ENCODE data around the gene MDM2. TPM values are rescaled to one million over a fixed set of nuclear protein-coding genes. Genes with fewer than 3 reads are reported as not detected.
"Not testable (repeated sequence)": the region's sequence is repeated elsewhere in the genome, so short reads cannot be mapped to it uniquely, and the experiment has no call there.

MDM2 gene
- total RNA-seq, 1 donor from 2014 or later: 303 TPM

DNA sequence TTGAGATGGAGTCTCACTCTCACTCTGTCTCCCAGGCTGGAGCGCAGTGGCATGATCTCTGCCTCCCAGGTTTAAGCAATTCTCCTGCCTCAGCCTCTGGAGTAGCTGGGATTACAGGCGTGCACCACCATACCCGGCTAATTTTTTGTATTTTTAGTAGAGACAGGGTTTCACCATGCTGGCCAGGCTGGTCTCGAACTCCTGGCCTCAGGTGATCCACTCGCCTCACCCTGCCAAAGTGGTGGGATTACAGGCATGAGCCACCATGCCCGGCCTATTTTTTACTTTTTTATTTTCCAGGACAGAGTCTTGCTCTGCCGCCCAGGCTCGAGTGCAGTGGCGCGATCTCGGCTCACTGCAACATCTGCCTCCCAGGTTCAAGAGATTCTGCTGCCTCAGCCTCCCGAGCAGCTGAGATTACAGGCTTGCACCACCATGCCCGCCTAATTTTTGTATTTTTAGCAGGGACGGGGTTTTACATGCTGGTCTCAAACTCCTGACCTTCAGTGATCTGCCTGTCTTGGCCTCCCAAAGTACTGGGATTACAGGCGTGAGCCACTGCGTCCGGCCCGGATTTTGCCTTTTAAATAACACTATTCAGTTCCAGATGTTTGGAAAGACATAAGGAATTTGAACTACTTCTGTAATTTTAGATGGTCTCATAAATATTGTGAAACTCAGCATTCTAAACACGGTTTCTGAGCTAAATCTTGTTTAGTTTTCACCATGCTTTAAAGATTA is 4.9 kb upstream of the MDM2 start:
- not testable (repeated sequence) for H3K27ac Mint-ChIP-seq; DNase-seq (ENCODE audit: low spot score); H3K27me3 Mint-ChIP-seq (ENCODE audit: insufficient read depth); H3K36me3 Mint-ChIP-seq (ENCODE audit: low read depth); H3K4me3 Mint-ChIP-seq; H3K9me3 Mint-ChIP-seq
- intact Hi-C loops (cut with micrococcal nuclease): loop anchor here (10.0 kb wide), 2 partner anchors 782 to 1168 kb away; partner anchors contain the start of gene CCT2
- H3K4me1 Mint-ChIP-seq (ENCODE audit: low read depth): peaks cover 14% of the 10 kb centered on the region

DNA sequence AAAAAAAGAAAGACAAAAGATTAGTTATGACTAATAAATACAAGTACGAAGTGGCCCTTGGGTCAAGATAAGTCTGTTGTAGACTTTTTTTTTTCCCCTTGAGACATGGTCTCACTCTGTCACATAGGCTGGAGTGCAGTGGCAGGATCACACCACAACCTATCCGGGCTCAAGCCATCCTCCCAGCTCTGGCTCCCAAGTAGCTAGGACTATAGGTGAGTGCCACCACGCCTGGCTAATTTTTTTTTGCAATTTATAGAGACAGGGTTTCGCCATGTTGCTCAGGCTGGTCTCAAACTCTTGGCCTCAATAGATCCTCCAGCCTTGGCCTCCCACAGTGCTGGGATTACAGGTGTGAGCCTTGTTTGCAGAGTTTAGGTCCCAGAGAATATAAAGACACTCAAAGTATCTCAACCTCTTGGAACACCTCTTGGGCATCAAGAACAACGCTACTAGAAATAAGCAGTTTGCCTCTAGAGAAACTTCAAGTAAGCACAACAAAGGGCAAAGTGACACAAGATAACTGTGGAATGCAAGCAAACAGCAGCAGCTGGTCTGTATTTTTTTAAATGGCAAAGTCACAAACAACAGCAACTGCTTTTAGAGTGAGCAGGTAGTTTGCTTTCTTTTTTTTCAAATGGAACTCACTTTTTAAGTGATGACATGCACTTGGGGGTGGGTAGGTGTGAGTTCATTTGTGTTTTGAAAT is 3.9 kb upstream of the MDM2 start:
- H3K9me3 Mint-ChIP-seq: no peaks in the 10 kb centered on the region
- no peak overlapping the region for H3K27ac Mint-ChIP-seq
- H3K4me1 Mint-ChIP-seq (ENCODE audit: low read depth): peaks cover 19% of the 10 kb centered on the region
- H3K4me3 Mint-ChIP-seq: no peak overlapping the region
- DNase-seq (ENCODE audit: low spot score): no peak
- peaks cover 6% of the 10 kb centered on the region for H3K36me3 Mint-ChIP-seq (ENCODE audit: low read depth)
- H3K27me3 Mint-ChIP-seq (ENCODE audit: insufficient read depth): peaks cover 2% of the 10 kb centered on the region
- intact Hi-C loops (cut with micrococcal nuclease): loop anchor here (10.0 kb wide), 2 partner anchors 781 to 1169 kb away; partner anchors contain the start of gene CCT2

DNA sequence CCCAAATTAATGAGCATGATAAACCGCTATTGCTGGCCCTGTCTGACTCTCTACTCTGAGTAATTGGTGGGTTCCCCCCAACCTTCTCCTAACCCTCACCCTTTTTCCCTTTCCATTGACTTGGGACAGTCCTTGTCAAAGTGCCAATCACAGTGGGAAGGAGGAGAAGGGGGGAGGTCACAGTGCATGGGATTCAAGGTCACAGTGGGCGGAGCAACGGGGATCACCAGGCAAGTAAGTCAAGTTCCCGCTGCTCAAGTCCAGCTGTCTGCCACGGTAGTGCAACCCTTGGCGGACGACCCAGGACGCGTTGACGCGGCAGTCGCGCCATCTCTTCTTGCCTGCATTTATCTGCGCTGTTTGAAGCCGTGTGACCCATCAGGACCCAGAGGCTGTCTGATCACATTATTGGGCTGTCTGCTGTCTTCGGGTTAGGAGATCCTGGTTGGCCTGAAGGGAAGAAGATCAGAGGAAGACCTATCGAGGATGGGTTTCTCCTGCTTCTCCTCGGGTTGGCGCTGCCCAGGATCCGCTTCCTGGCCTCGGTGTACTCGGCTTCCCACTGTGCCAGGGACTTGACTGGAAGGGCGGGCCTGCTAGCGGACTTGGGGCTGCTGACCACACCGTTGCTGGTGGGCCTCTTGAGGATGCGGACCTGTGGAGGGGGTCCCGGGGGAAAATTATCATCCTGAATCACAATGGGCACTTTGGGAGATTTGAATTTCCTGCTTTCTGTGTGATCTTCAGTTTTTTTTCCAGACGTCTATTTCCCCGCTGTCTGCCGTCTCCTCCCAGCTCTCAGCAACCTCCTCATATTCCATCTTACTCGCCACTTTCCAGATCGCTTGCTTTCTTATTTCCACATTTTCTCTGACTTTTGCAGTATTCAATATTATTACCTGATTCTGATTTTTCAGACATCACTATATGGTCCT is 3.1 kb upstream of the MDM2 start:
- H3K27ac Mint-ChIP-seq: peak overlapping the region; percentile 10
- H3K9me3 Mint-ChIP-seq: no peaks in the 10 kb centered on the region
- intact Hi-C loops (cut with micrococcal nuclease): loop anchor here (5.0 to 10.0 kb wide), 6 partner anchors 308 to 1170 kb away; partner anchors contain the start of gene CCT2
- peaks cover 2% of the 10 kb centered on the region for H3K27me3 Mint-ChIP-seq (ENCODE audit: insufficient read depth)
- no peak for DNase-seq (ENCODE audit: low spot score)
- no peak overlapping the region for H3K4me3 Mint-ChIP-seq
- peaks cover 21% of the 10 kb centered on the region for H3K4me1 Mint-ChIP-seq (ENCODE audit: low read depth)
- peaks cover 14% of the 10 kb centered on the region for H3K36me3 Mint-ChIP-seq (ENCODE audit: low read depth)

DNA sequence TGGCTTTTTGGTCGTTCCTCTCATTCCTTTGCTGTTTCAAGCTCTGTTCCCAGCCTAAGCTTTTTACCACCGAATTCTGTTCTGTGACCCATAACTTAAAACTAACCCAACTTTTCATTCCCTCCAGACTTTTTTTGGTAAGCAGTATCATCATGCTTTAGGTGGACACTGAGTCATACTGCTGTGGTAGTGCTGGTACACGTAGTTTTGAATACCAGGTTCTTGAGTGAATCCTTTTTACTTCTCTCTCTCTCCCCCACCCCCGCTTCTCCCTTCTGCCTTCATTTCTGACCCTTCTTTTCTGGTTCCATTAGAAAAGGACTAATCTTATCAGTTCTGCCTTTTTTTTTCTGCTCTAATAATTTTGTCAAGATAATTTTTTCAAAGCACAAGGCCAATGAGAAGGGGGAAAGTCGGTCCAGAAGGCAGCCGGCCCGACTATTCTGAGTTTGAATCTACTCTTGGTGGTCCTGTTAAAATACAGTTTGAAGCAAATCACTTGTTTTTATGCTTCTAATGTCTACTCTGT is 2.3 kb upstream of the MDM2 start:
- DNase-seq (ENCODE audit: low spot score): no peak
- Mint-ChIP-seq H3K4me1 (ENCODE audit: low read depth) (peaks cover 23% of the 10 kb centered on the region), H3K27me3 (ENCODE audit: insufficient read depth) (peaks cover 2% of the 10 kb centered on the region), H3K36me3 (ENCODE audit: low read depth) (peaks cover 17% of the 10 kb centered on the region), H3K4me3 (no peak overlapping the region), H3K9me3 (no peaks in the 10 kb centered on the region), H3K27ac (peak overlapping the region; percentile 10)
- intact Hi-C loops (cut with micrococcal nuclease): loop anchor here (2.0 to 10.0 kb wide), 9 partner anchors 13 to 1171 kb away; partner anchors contain the start of genes CCT2 and RAP1B

DNA sequence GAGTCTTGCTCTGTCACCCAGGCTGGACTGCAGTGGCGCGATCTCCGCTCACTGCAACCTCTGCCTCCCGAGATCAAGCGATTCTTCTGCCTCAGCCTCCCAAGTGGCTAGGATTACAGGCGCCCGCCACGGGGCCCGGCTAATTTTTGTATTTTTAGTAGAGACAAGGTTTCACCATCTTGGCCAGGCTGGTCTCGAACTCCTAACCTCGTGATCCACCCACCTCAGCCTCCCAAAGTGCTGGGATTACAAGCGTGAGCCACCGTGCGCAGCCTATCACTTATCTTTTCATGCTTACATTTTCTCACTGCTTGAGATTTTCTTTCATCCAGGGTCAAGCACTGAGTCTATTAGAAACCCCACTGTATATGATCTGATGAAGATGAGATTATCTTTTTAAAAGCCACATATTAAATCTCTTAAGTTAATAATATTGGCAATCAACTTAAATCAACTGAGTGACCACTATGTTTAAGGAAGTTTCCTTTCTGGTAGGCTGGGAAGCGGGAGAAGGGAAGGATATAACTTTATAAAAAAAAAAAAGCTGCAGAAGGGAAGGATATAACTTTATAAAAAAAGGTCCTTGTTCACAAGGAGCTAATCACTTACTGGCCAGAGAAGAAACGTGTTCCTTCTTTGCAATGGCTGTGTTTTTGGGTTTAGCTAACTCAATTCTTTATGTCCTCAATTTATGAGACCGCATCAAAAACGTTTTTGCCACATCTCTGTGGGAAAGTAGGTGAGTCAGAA is 1.3 kb upstream of the MDM2 start:
- Mint-ChIP-seq H3K4me3 (peak overlapping the region; percentile 97), H3K27me3 (ENCODE audit: insufficient read depth) (peaks cover 2% of the 10 kb centered on the region), H3K9me3 (no peaks in the 10 kb centered on the region), H3K36me3 (ENCODE audit: low read depth) (peaks cover 27% of the 10 kb centered on the region), H3K4me1 (ENCODE audit: low read depth) (peaks cover 32% of the 10 kb centered on the region), H3K27ac (peak overlapping the region; percentile 99)
- DNase-seq (ENCODE audit: low spot score): no peak
- intact Hi-C loops (cut with micrococcal nuclease): loop anchor here (1.0 to 10.0 kb wide), 14 partner anchors 14 to 1172 kb away; partner anchors contain the start of genes CCT2, NUP107, RAP1B and SLC35E3

DNA sequence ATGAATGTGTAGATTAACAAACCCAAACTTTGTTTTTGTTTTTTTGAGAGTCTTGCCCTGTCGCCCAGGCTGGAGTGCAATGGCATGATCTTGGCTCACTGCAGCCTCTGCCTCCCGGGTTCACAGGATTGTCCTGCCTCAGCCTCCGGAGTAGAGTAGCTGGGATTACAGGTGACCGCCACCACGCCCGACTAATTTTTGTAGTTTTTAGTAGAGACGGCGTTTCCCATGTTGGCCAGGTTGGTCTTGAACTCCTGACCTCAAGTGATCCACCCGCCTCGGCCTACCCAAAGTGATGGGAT is 752 bp upstream of the MDM2 start:
- H3K4me3 Mint-ChIP-seq: peak overlapping the region; percentile 97
- not testable (repeated sequence) for DNase-seq (ENCODE audit: low spot score); H3K9me3 Mint-ChIP-seq; H3K27me3 Mint-ChIP-seq (ENCODE audit: insufficient read depth)
- H3K4me1 Mint-ChIP-seq (ENCODE audit: low read depth): peaks cover 29% of the 10 kb centered on the region
- peaks cover 30% of the 10 kb centered on the region for H3K36me3 Mint-ChIP-seq (ENCODE audit: low read depth)
- intact Hi-C loops (cut with micrococcal nuclease): loop anchor here (1.0 to 10.0 kb wide), 14 partner anchors 14 to 1172 kb away; partner anchors contain the start of genes CCT2, NUP107, RAP1B and SLC35E3
- peak overlapping the region; percentile 99 for H3K27ac Mint-ChIP-seq

DNA sequence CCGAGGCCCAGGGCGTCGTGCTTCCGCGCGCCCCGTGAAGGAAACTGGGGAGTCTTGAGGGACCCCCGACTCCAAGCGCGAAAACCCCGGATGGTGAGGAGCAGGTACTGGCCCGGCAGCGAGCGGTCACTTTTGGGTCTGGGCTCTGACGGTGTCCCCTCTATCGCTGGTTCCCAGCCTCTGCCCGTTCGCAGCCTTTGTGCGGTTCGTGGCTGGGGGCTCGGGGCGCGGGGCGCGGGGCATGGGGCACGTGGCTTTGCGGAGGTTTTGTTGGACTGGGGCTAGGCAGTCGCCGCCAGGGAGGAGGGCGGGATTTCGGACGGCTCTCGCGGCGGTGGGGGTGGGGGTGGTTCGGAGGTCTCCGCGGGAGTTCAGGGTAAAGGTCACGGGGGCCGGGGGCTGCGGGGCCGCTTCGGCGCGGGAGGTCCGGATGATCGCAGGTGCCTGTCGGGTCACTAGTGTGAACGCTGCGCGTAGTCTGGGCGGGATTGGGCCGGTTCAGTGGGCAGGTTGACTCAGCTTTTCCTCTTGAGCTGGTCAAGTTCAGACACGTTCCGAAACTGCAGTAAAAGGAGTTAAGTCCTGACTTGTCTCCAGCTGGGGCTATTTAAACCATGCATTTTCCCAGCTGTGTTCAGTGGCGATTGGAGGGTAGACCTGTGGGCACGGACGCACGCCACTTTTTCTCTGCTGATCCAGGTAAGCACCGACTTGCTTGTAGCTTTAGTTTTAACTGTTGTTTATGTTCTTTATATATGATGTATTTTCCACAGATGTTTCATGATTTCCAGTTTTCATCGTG is 612 bp downstream of the MDM2 start:
- Mint-ChIP-seq H3K36me3 (ENCODE audit: low read depth) (peaks cover 42% of the 10 kb centered on the region), H3K4me1 (ENCODE audit: low read depth) (peaks cover 42% of the 10 kb centered on the region), H3K9me3 (no peaks in the 10 kb centered on the region)

DNA sequence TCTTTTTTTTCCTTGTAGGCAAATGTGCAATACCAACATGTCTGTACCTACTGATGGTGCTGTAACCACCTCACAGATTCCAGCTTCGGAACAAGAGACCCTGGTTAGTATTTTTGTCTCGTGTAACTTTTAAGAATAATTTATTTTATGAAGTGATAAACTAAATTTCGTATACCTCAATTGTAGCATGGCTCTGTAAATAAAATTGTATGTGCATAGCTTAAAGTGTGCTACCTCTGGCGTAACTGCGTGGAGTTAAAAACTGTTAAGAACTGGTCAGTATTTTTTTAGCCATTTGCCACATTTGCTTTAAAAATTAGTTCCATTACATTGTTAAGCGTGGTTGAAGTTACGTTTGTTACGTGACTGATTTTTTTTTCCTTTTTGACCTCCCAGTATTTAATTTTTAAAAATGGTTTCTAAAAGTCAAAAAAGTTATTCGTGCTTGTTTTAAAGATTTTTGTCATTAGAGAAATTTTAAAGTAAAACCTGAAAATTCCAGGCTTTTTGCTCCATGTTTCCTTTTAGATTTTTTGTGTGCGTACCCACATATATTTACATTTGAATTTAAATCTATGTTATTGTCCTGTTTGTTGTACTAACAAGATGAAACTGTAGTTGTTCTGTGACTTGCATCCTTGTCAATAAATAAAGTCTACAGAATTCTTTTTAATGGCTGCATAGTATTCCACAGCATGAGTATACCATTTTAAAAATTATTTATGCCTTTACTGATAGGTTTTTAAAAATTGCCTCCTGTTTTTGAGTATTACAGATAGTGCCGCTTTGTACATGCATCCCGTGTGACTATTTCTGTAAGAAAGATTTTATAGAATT is 1.4 kb downstream of the MDM2 start:
- peaks cover 48% of the 10 kb centered on the region for H3K4me1 Mint-ChIP-seq (ENCODE audit: low read depth)
- DNase-seq (ENCODE audit: low spot score): no peak
- H3K9me3 Mint-ChIP-seq: no peaks in the 10 kb centered on the region
- H3K27me3 Mint-ChIP-seq (ENCODE audit: insufficient read depth): peaks cover 2% of the 10 kb centered on the region
- intact Hi-C loops (cut with micrococcal nuclease): loop anchor here (1.0 to 10.0 kb wide), 7 partner anchors 21 to 1175 kb away; partner anchors contain the start of gene CCT2
- peak overlapping the region; percentile 99 for H3K27ac Mint-ChIP-seq
- H3K36me3 Mint-ChIP-seq (ENCODE audit: low read depth): peaks cover 46% of the 10 kb centered on the region
- peak overlapping the region; percentile 97 for H3K4me3 Mint-ChIP-seq

More for the DNA sequence above, 612 bp downstream of the MDM2 start:
- intact Hi-C loops (cut with micrococcal nuclease): loop anchor here (1.0 to 10.0 kb wide), 10 partner anchors 22 to 1174 kb away; partner anchors contain the start of genes CCT2, CPSF6 and MDM1
- peak overlapping the region; percentile 97 for H3K4me3 Mint-ChIP-seq
- H3K27ac Mint-ChIP-seq: peak overlapping the region; percentile 99
- DNase-seq (ENCODE audit: low spot score): peak; percentile 68
- H3K27me3 Mint-ChIP-seq (ENCODE audit: insufficient read depth): peaks cover 2% of the 10 kb centered on the region

DNA sequence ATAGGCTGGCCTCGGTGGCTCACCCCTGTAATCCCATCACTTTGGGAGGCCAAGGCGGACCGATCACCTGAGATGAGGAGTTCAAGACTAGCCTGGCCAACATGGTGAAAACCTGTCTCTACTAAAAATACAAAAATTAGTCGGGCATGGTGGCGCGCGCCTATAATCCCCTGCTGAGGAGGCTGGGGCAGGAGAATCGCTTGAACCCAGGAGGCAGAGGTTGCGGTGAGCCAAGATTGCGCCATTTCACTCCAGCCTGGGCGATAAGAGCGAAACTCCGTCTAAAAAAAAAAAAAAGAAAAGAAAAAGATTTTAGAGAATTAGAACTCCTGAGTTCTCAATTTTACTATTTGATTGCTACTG is 2.0 kb downstream of the MDM2 start:
- Mint-ChIP-seq H3K27ac (peak overlapping the region; percentile 99), H3K4me1 (ENCODE audit: low read depth) (peaks cover 54% of the 10 kb centered on the region), H3K4me3 (peak overlapping the region; percentile 97), H3K36me3 (ENCODE audit: low read depth) (peaks cover 50% of the 10 kb centered on the region)
- intact Hi-C loops (cut with micrococcal nuclease); H3K27me3 Mint-ChIP-seq (ENCODE audit: insufficient read depth); DNase-seq (ENCODE audit: low spot score); H3K9me3 Mint-ChIP-seq: not testable (repeated sequence)

DNA sequence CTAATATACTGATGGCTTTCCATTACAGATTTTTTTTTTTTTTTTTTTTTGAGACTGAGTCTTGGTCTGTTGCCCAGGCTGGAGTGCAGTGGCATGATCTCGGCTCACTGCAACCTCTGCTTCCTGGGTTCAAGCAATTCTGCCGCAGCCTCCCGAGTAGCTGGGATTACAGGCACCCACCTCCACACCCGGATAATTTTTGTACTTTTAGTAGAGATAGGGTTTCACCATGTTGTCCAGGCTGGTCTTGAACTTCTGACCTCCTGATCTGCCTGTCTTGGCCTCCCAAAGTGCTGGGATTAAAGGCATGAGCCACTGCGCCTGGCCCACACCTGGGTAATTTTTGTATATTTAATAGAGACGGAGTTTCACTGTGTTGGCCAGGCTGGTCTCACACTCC is 3.6 kb downstream of the MDM2 start:
- peaks cover 57% of the 10 kb centered on the region for H3K4me1 Mint-ChIP-seq (ENCODE audit: low read depth)
- H3K4me3 Mint-ChIP-seq: peak overlapping the region; percentile 83
- DNase-seq (ENCODE audit: low spot score); H3K27me3 Mint-ChIP-seq (ENCODE audit: insufficient read depth); H3K9me3 Mint-ChIP-seq; H3K27ac Mint-ChIP-seq; intact Hi-C loops (cut with micrococcal nuclease): not testable (repeated sequence)
- H3K36me3 Mint-ChIP-seq (ENCODE audit: low read depth): peaks cover 54% of the 10 kb centered on the region
